ENCODE measurements around the gene RPS6KB1.
A peak's percentile ranks its signal among the peaks of the same experiment; 100 is the strongest.
"Not testable (repeated sequence)": the region's sequence is repeated elsewhere in the genome, so short reads cannot be mapped to it uniquely, and the experiment has no call there.

The RPS6KB1 gene

DNA sequence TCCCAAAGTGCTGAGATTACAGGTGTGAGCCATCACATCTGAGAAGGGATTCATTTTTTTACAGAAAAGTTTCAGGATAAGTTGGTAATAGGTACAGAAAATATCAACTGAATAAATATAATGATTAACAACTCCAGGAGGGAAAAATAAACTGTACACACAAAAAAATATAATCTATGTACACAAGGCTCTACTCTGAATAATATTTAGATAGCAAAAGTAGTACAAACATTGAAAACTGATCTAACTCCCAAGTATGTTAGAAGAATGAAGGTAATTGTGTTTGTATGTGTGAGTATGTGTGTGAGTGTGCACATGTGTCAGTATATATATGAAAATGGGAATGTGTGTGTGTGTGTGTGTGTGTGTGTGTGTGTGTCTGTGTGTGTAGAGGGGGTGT, 20.6 kb upstream of the RPS6KB1 start:
- no peak for DNase-seq

DNA sequence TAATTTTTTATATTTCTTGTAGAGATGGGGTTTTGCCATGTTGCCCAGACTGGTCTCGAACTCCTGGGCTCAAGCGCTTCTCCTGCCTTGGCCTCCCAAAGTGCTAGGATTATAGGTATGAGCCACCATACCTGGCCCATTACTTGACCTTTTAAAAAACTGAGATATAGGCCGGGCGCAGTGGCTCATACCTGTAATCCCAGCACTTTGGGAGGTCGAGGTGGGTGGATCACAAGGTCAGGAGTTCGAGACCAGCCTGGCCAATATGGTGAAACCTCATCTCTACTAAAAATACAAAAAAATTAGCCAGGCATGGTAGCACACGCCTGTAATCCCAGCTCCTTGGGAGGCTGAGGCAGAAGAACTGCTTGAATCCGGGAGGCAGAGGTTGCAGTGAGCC, 19.5 kb upstream of the RPS6KB1 start:
- not testable (repeated sequence) for DNase-seq

DNA sequence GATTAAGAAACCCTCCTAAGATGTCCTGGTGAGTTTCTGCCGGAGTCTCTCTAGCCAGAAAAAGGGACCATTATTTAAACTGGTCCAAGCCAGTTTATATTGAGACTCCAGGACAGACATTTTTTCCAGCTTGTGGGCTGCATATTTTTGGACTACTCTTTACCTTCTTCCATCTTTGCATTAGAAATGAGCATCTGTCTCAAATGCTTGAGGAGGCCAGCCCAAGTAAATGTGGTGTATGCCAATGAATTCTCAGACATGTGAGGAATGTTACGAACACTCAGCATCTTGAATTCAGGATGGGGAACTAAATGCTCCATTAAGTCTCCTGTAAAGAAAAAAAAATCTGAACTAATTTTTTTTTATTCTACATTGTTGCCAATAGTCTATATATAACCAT, 18.5 kb upstream of the RPS6KB1 start:
- no peak for DNase-seq

DNA sequence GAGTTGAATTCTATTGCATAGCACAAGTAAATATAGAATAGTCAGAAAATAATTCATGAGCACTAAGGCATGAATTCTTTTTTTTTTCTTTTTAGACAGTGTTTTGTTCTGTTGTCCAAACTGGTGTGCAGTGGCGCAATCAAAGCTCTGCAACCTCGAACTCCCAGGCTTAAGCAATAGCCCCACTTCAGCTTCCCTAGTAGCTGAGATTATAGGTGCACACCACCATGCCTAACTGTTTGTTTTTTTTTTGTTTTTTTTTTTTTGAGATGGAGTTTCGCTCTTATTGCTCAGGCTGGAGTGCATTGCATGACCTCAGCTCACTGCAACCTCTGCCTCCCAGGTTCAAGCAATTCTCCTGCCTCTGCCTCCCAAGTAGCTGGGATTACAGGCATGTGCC, 16.8 kb upstream of the RPS6KB1 start:
- no peak for DNase-seq

DNA sequence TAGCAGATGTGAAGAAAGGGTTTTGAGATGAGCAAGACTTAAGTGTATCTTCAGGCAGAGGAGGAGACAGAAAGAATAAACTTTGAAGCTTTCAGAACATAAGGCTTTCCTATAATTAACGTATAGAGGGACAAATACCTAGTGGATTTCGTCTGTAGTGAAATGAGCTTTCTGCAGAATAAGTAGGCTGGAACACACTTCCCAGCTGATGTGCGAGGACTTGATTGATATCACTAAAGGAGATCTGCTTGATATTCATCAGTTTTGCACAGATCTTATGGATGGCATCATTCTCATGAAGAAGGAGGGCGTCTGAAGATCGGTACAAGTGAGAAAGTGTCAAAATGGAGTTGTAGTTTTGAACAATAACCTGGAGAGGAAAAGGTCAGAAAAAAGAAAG, 15.0 kb upstream of the RPS6KB1 start:
- DNase-seq: no peak

DNA sequence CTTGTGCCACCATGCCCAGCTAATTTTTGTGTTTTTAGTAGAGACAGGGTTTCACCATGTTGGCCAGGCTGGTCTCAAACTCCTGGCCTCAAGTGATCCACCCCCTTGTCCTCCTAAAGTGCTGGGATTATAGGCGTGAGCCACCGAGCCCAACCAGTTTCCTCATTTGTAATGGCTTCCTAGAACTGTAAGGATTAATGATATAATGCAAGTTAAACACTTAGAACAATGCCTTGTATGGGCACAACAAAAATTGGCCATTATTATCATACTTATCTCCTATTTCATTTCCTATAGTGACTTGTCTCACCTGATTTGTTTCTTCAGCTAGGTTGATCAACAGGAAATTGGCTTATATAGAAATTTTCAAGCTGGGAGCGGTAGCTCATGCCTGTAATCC, 14.3 kb upstream of the RPS6KB1 start:
- no peak for DNase-seq

DNA sequence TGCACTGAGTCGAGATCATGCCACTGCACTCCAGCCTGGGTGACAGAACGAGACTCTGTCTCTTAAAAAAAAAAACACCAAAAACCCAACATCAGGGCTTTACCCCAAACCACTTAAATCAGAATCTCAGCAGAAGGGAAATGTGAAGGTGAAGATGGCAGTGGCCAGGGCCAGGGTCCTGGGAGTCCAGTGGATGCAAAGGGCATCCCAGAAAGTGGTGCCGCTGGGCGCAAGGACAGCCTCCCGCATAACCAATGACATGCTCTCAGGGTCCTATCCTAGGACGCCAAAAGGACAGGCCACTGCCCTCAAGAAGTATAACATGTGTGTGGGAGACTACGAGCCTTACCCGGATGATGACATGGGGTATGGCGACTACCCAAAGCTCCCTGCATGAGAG, 8.1 kb upstream of the RPS6KB1 start:
- no peak for DNase-seq

DNA sequence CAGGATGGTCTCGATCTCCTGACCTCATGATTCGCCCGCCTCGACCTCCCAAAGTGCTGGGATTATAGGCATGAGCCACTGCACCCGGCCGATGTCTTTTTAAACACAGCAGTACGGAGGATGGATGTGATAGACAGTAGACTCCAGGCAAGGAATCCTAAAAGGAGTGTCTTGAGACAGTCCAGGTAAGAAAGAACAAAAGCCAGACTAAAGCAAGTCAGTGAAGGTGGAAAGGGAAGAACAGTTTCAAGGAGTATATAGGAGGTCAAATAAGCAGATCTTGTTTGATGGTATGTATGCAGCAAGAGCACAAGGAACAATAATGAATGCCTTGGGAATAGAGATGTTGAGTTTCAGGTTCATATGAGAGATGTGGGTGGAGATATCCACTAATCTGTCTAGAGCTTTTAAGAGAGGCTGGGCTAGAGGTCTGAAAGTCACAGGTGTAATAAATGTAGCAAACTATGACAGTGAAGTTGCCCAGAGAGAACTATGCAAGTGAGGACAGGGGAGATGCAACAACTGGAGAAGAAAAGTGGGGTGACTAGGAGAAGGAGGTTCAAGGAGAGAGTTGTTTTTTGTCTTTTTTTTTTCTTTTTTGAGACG, 4.7 kb upstream of the RPS6KB1 start:
- no peak for DNase-seq

DNA sequence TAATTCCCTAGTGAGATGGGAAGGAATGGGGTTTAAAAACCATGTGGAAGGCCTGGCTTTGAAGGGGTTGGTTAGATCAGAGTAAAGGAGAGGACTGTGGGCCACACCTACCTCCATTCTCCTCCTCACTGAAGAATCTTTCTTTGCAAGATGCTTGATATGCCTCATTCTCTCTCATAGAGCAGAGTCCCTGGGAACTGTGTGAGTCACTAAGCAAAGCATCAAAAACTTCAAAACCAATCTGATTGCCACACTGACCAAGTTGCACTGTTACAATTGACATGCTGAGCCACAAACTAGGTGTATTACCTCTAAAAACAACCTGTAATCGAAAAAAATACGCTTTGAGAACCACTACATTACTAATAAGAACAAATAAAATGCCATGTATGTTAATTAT, 2.2 kb upstream of the RPS6KB1 start:
- no peak for DNase-seq

DNA sequence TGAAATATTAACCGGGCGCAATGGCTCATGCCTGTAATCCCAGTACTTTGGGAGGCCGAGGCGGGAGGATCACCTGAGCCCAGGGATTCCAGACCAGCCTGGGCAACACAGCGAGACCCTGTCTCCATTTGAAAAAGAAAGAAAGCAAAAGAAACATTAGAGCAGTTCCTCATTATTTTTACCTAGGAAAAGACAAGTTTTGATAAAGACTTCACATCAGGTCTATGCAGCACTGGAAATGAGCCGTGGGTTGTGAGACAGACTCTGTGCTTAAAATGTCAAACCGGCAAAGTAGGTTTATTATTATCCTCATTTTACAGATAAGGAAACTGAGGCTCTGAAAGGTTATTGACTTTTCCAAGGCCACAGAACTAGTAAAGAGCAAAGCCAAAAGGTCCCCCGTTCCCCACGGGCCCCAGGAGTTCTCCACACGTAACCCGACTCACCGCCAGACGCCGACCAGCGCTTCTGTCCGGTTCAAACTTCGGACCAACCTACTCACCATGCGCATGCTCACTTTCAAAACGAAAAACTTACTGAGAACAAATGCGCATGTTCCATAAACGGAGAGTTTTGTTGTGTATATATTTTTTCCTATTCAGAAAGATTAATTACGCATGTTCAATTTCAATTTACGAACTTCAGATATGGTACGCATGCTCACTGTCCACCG, 534 bp upstream of the RPS6KB1 start:
- DNase-seq: no peak

DNA sequence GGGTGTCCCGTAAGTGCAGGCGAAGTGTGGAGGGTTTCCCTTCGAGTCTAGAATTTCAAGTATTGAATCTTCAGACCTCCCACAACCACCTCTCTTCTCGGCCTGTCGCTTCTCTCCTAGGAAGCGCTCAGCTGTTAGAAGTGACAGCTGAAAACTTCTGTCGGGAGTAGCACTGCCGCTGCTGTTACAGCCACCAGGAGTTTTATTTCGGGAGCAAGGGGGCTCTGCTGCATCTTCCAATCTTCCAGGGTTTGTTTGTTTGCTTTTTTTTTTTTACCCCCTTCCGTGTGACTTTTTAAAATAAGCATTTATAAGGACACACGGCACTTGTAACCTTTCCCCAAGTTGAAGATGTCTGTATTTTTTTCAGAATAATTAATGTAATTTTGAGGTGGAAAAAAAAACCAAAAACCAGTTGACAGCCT, 767 bp downstream of the RPS6KB1 start:
- peak; percentile 24 for DNase-seq

DNA sequence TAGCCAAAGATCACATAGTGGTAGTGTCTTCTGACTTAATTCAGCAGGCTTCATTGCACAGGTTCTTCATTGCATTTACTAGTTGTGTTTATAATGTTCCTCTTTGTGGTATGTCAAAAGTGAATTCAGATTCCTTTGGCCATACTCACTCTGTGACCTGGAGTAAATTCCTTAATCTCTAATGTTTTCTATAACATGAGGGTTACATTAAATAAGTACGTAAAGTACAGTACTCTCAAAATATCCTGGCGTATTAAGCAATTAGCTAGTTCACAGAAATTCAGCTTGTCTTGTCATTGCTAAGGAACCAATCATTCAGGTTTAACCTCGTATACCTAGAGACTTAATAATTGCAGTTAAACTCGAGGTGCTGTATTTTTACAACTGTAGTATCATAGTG, 4.2 kb downstream of the RPS6KB1 start:
- DNase-seq: no peak

DNA sequence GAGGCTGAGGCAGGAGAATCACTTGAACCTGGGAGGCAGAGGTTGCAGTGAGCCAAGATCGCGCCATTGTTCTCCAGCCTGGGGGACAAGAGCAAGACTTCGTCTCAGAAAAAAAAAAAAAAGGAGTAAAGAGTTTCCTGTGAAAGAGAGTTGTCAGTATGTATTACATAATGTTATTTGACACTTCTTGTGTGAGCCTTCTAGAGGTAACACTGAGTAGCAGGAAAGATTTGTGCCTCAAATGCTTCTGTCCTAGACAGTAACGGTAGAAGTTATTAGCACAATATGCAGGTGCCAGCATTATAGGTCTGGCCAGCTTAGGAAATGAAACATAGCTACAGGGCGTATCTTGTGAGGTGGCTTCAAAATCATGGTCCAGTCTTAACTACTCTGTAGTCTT, 6.2 kb downstream of the RPS6KB1 start:
- no peak for DNase-seq

DNA sequence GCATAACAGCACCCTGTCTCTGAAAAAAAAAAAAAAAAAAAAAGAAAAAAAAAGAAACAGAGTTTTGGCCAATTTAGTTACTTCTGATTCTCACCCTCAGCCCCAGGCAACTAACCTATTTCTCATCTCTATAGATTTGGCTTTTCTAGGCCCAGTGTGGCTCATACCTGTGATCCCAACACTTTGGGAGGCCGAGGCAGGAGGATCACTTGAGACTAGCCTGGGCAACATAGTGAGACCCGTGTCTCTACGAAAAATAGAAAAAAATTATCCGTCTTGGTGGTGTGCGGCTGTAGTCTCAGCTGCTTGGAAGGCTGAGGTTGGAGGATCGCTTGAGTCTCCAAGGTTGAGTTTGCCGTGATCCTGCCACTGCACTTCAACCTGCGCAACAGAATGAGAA, 8.7 kb downstream of the RPS6KB1 start:
- no peak for DNase-seq

DNA sequence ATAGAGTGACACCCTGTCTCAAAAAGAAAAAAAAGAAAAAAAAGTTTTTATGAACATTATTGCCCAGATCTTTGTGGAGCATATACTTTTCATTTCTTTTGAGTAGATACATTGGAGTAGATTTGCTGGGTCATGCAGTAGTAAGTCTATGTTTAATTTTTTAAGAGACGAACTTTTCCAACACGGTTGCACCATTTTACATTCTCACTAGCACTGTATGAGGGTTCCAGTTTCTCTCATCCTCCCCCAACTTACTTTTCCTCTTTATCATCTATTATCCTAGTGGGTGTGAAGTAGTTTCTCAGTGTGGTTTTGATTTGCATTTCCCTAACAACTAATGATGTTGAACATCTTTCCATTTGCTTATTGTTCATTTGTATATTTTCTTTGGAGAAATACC, 10.5 kb downstream of the RPS6KB1 start:
- no peak for DNase-seq

DNA sequence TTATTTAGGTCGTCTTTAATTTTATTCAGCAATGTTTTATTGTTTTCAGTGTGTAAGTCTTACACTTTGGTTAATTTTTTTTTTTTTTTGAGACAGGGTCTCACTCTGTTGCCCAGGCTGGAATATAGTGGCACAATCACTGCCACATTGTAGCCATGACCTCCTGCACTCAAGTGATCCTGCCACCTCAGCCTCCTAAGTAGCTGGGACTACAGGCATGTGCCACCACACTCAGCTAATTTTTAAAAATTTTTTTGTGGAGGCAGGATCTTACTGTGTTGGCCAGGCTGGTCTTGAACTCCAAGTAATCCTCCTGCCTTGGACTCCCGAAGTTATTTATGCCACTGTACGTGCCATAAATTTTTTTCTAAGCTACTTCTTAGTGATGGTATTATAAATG, 14.5 kb downstream of the RPS6KB1 start:
- DNase-seq: no peak

DNA sequence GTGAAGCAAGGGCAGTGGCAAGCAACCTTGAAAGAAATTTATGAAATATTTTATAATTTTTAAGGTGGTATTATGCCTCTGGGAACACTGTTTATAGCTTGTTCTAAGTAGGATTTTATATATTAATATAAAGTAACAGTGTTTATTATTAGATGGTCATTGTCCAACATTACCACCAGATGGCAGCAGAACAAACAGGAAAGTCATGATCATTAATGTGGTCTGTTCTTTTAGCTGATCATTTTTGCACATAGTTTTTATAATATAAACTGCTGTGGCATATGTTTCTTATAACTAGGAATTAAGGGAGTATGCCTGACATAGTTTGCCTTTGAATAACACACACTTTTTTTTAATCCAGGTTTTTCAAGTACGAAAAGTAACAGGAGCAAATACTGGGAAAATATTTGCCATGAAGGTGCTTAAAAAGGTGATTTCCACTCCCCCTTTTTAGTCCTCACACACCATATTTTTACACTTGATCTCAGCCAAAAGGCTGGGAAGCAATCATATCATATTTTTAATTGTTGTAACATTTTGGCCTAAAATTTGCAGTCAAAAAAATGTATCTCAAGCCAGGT, 21.4 kb downstream of the RPS6KB1 start:
- peak; percentile 46 for DNase-seq

DNA sequence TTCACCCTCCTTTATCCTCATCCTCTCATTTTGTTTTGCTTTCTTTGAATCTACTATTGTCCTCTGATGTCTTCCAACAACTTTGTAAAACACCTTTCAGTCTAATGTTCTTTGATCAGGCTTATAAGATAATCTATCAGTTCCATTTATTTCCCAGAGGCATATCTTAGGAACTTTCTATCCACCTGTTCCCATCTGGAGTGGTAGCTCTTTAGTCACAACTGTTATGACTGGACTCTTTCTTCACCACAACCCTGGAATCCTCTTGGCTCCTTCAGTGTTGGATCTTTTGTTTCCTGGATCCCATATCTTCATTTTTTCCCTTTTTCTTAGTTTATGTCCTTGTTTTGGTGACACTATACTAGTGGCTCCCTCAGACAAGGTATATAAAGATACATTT, 23.5 kb downstream of the RPS6KB1 start:
- DNase-seq: no peak

DNA sequence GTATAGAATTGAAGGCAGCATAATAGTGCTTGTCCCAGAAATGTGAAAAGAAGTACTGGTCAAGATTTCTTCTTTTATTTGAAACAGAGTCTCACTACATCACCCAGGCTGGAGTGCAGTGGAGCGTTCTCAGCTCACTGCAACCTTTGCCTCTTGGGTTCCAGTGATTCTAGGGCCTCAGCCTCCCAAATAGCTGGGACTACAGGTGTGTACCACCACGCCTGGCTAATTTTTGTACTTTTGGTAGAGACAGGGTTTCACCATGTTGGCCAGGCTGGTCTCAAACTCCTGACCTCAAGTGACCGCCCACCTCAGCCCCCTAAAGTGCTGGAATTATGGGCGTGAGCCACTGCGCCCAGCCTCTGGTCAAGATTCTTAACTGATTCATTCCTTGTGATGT, 27.7 kb downstream of the RPS6KB1 start:
- DNase-seq: not testable (repeated sequence)

DNA sequence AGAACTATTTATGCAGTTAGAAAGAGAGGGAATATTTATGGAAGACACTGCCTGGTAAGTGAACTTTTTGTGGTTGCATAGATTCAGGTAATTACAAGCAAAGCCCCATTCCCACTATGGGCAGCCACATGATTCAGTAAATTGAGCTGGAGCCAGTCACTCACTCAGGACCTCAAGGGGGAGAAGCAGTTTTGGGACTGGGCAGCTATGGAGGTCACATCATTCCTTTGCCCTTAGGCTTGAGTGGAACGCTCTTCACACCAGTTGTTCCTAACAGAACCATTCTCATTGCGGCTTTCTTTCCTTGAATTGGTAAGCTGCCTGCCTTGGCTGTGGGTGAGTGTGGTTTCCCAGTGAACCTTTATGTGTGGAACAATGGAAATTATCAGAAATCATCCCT, 37.2 kb downstream of the RPS6KB1 start:
- DNase-seq: not testable (repeated sequence)

DNA sequence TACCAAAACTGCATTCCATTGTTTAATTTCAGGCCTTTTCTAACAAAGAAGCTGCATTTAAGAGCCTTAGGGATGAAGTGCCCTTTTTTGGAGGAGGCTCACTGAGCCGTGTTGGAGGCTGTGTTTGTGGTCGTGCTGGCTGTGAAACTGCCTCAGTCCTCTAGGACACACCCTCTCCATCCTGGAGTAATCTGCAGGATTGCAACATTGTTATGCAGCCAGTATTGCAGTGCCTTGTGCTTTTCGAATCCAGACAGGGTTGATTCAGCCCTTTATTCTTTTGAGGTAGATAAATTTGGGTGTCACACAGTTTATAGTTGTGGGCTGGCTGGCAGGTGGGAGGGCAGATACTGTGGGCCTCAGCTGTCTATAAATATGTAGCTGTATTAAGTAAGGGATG, 37.8 kb downstream of the RPS6KB1 start:
- DNase-seq: not testable (repeated sequence)

DNA sequence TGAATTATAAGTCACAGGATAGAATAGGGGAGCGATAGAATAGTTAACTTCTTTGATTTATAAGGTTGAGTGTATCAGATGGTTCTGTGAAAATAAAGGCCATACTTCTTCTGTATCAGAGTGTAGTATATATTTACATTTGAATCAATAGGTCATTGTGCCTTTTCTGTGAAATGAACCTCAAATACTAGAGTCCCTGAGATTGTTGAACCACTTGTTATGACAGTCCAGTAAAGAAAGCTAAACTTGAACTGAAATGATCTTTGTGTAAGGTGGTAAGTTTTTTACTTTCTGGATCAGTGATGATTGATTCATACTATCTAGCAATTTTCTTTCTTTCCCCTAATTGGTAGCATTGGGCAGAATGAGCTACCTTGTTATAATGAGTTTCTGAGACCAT, 40.4 kb downstream of the RPS6KB1 start:
- DNase-seq: not testable (repeated sequence)

DNA sequence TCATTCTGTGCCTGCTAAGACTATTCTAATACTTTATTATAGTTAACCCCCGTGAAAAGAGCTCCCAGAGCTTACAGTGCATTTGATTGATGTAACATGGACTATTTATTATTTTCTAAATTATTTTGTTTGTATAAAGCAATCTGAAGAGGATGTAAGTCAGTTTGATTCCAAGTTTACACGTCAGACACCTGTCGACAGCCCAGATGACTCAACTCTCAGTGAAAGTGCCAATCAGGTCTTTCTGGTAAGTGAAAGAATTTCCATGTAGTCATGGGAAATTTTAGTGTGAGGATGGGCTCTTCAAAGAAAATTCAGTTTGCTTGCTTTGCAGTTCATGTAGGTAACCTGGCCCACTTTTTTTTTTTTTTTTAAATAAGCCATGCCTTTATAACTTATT, 47.8 kb downstream of the RPS6KB1 start:
- not testable (repeated sequence) for DNase-seq

DNA sequence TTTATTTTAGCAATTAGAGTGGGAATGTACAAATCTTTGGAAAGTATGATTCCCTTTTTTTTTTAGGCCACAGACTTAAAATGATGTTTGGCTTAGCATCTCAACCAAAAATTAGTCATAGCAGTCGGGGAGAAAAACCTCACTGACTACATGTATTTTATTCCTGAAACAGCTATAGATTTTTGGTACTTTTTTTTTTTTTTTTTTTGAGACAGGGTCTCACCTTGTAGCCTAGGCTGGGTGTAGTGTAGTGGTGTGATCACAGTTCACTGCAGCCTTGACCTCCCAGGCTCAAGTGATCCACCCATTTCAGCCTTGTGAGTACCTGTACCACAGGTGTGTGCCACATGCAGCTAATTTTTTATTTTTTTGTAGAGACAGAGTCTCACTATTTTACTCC, 48.2 kb downstream of the RPS6KB1 start:
- DNase-seq: no peak

DNA sequence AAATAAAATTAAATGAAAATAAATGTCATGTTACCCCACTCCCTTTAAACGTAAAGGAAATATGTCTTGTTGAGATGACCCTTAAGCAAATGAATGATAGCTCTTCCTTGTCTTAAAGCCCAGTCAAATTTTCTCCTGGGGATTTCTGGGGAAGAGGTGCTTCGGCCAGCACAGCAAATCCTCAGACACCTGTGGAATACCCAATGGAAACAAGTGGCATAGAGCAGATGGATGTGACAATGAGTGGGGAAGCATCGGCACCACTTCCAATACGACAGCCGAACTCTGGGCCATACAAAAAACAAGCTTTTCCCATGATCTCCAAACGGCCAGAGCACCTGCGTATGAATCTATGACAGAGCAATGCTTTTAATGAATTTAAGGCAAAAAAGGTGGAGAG, 53.5 kb downstream of the RPS6KB1 start:
- DNase-seq: not testable (repeated sequence)
